Activated CD8-positive, alpha-beta memory T cell treated with anti-CD3 and anti-CD28 coated beads, Interleukin-2, amount 50 U/mL, for 1 hour (primary cell): ENCODE measurements around the gene TMEM45A.
"Not testable (repeated sequence)": the region's sequence is repeated elsewhere in the genome, so short reads cannot be mapped to it uniquely, and the experiment has no call there.

Experiments used
- DNase-seq: peaks from one replicate; pipeline ENCODE4 v3.0.0-alpha.2; 2020; ENCODE audit errors: extremely low read depth

Gene TMEM45A

GRCh38 chr3:100533176-100533575 lies 40.8 kb downstream of the TMEM45A start:
- DNase-seq = no peak

- no peak for DNase-seq
Observed at GRCh38 chr3:100535610-100535943, 43.2 kb downstream of the TMEM45A start.

GRCh38 chr3:100536093-100536492 lies 43.7 kb downstream of the TMEM45A start:
- DNase-seq = no peak

- no peak for DNase-seq
Observed at GRCh38 chr3:100537646-100538338, 45.4 kb downstream of the TMEM45A start.

GRCh38 chr3:100538339-100538706 lies 45.9 kb downstream of the TMEM45A start:
- DNase-seq = no peak

GRCh38 chr3:100540791-100541334 lies 48.4 kb downstream of the TMEM45A start:
- DNase-seq = no peak

- not testable (repeated sequence) for DNase-seq
Observed at GRCh38 chr3:100541428-100541827, 49.0 kb downstream of the TMEM45A start.

- no peak for DNase-seq
Observed at GRCh38 chr3:100545371-100545770, 53.0 kb downstream of the TMEM45A start.

- DNase-seq = no peak
Observed at GRCh38 chr3:100546020-100546744, 53.8 kb downstream of the TMEM45A start.

- DNase-seq = no peak
Observed at GRCh38 chr3:100548053-100548452, 55.6 kb downstream of the TMEM45A start.

- no peak for DNase-seq
Observed at GRCh38 chr3:100553618-100554372, 61.4 kb downstream of the TMEM45A start.

- no peak for DNase-seq
Observed at GRCh38 chr3:100554373-100554676, 61.9 kb downstream of the TMEM45A start.

GRCh38 chr3:100556673-100557310 lies 64.4 kb downstream of the TMEM45A start:
- DNase-seq = no peak

- no peak for DNase-seq
Observed at GRCh38 chr3:100558233-100558632, 65.8 kb downstream of the TMEM45A start.

GRCh38 chr3:100560426-100560825 lies 68.0 kb downstream of the TMEM45A start:
- no peak for DNase-seq

GRCh38 chr3:100561459-100562158 lies 69.2 kb downstream of the TMEM45A start:
- no peak for DNase-seq

GRCh38 chr3:100562224-100562857 lies 69.9 kb downstream of the TMEM45A start:
- no peak for DNase-seq

GRCh38 chr3:100563228-100563627 lies 70.8 kb downstream of the TMEM45A start:
- DNase-seq = no peak

GRCh38 chr3:100563652-100564211 lies 71.3 kb downstream of the TMEM45A start:
- no peak for DNase-seq

GRCh38 chr3:100570811-100571210 lies 78.4 kb downstream of the TMEM45A start:
- DNase-seq = no peak

- DNase-seq = no peak
Observed at GRCh38 chr3:100574536-100574935, 82.1 kb downstream of the TMEM45A start.
